ENCODE data around the gene SPAG17.

The SPAG17 gene

DNA sequence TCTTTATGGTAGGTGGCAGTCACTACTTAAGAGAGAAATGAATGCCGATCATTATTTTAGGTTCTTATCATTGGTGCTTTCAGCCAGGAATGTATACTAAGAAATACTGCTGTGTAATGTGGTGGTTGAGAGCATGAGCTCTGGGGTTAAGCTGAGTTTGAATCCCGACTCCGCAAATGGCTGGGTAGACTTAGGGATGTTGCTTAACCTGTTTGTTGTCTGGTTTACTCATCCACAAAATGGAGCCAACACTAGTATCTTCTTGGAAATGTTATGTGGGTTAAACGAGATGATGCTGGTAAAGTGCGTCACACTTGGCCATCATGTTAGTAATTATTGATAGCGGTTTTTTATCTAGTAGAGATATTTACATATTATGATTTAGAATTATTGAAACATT is 171.7 kb downstream of the SPAG17 start:
- Histone ChIP-seq H3K27me3 (ENCODE audit: insufficient read depth, low read length, poor library complexity) (peaks cover 9% of the 10 kb centered on the region), H4K20me1 (ENCODE audit: insufficient read depth, low read length) (no peaks in the 10 kb centered on the region), H3K4me3 (ENCODE audit: low read depth in 1 of 2, low read length in 2 of 2) (no peak overlapping the region), H3K79me2 (ENCODE audit: insufficient read depth, low read length) (no peaks in the 10 kb centered on the region), H3K36me3 (ENCODE audit: insufficient read depth, low read length) (no peaks in the 10 kb centered on the region), H3K9ac (ENCODE audit: low read depth, low read length) (no peak overlapping the region), H3K27ac (ENCODE audit: low read length) (no peak overlapping the region), H3K4me2 (ENCODE audit: insufficient read depth, low read length) (no peak overlapping the region), H3K4me1 (ENCODE audit: insufficient read depth, low read length) (no peaks in the 10 kb centered on the region), H3K9me3 (ENCODE audit: insufficient read depth, low read length, severe bottlenecking) (no peaks in the 10 kb centered on the region), H2AFZ (ENCODE audit: low read depth, low read length) (no peak overlapping the region)
- ATAC-seq (ENCODE audit: insufficient read depth, low read depth) (no peak), DNase-seq (no peak)
- no peak for TF ChIP-seq EZH2 (IDR thresholded peaks at IDR 0.05; ENCODE audit: borderline replicate concordance, low read depth, low read length, severe bottlenecking)
- TF ChIP-seq, protein P1, sequence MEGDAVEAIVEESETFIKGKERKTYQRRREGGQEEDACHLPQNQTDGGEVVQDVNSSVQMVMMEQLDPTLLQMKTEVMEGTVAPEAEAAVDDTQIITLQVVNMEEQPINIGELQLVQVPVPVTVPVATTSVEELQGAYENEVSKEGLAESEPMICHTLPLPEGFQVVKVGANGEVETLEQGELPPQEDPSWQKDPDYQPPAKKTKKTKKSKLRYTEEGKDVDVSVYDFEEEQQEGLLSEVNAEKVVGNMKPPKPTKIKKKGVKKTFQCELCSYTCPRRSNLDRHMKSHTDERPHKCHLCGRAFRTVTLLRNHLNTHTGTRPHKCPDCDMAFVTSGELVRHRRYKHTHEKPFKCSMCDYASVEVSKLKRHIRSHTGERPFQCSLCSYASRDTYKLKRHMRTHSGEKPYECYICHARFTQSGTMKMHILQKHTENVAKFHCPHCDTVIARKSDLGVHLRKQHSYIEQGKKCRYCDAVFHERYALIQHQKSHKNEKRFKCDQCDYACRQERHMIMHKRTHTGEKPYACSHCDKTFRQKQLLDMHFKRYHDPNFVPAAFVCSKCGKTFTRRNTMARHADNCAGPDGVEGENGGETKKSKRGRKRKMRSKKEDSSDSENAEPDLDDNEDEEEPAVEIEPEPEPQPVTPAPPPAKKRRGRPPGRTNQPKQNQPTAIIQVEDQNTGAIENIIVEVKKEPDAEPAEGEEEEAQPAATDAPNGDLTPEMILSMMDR (IDR thresholded peaks at IDR 0.05; ENCODE audit: borderline replicate concordance, extremely low read depth, low read length, poor library complexity, severe bottlenecking): no peak

DNA sequence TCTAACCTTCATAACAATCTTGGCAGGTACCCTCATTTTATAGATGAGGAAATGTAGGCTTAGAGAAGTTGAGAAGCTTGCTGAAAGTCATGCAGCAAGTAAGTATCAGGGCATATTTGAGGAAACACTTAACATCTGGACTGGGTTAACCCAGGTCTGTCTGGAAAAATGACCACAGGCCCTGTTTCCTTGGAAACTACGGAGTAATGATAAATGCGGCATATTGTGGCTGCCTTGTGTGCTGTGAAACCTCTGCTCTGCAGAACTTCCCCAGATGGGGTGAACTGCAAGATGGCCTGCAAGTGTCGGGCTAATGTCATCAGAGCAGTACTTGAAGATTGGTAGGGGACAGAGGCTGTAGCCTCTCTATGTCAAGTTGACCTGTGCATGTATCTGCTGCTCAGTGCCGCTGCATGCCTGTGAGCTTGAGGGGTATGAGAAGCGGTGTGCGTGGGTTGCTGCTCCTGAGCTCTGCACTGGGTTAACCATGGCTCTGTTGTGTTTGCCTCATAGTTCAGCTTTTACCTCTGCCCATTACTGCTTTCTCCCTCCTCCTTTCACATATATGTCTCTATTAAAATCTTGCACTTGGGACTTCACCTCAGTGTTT is 172.4 kb downstream of the SPAG17 start:
- Histone ChIP-seq H3K4me2 (ENCODE audit: insufficient read depth, low read length) (no peak overlapping the region), H4K20me1 (ENCODE audit: insufficient read depth, low read length) (no peaks in the 10 kb centered on the region), H3K9ac (ENCODE audit: low read depth, low read length) (no peak overlapping the region), H3K27ac (ENCODE audit: low read length) (no peak overlapping the region), H3K4me1 (ENCODE audit: insufficient read depth, low read length) (no peaks in the 10 kb centered on the region), H3K27me3 (ENCODE audit: insufficient read depth, low read length, poor library complexity) (peaks cover 8% of the 10 kb centered on the region), H3K4me3 (ENCODE audit: low read depth in 1 of 2, low read length in 2 of 2) (no peak overlapping the region), H3K79me2 (ENCODE audit: insufficient read depth, low read length) (no peaks in the 10 kb centered on the region), H3K9me3 (ENCODE audit: insufficient read depth, low read length, severe bottlenecking) (no peaks in the 10 kb centered on the region), H3K36me3 (ENCODE audit: insufficient read depth, low read length) (no peaks in the 10 kb centered on the region), H2AFZ (ENCODE audit: low read depth, low read length) (no peak overlapping the region)
- DNase-seq: no peak
- no peak for ATAC-seq (ENCODE audit: insufficient read depth, low read depth)
- TF ChIP-seq EZH2 (IDR thresholded peaks at IDR 0.05; ENCODE audit: borderline replicate concordance, low read depth, low read length, severe bottlenecking): no peak
- TF ChIP-seq, protein P1 (IDR thresholded peaks at IDR 0.05; ENCODE audit: borderline replicate concordance, extremely low read depth, low read length, poor library complexity, severe bottlenecking): no peak

DNA sequence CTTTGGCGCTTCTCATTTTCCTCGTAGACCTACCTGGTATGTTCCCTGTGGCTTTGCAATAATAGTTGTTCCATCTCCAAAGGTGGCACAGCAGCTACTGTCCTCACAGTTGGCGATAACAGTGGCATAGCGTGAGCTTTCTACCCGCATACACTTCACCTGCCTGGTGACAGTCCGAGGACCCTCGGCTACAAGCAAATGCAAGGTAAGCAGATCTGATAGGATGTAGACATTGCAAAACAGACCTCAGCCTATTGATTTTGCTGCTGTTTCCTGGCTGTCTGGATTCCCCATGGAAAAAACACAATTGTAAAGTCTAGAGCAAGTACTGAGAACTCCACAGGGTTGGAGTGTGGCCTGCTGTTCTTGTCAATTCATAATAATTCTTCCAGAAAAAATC is 177.0 kb downstream of the SPAG17 start:
- H3K4me2 ChIP-seq (ENCODE audit: insufficient read depth, low read length): no peak overlapping the region
- H3K9me3 ChIP-seq (ENCODE audit: insufficient read depth, low read length, severe bottlenecking): no peaks in the 10 kb centered on the region
- no peaks in the 10 kb centered on the region for H3K36me3 ChIP-seq (ENCODE audit: insufficient read depth, low read length)
- no peak overlapping the region for H3K9ac ChIP-seq (ENCODE audit: low read depth, low read length)
- no peaks in the 10 kb centered on the region for H3K4me1 ChIP-seq (ENCODE audit: insufficient read depth, low read length)
- TF ChIP-seq EZH2 (IDR thresholded peaks at IDR 0.05; ENCODE audit: borderline replicate concordance, low read depth, low read length, severe bottlenecking): no peak
- TF ChIP-seq, protein P1 (IDR thresholded peaks at IDR 0.05; ENCODE audit: borderline replicate concordance, extremely low read depth, low read length, poor library complexity, severe bottlenecking): no peak
- no peak overlapping the region for H3K4me3 ChIP-seq (ENCODE audit: low read depth in 1 of 2, low read length in 2 of 2)
- peaks cover 9% of the 10 kb centered on the region for H3K27me3 ChIP-seq (ENCODE audit: insufficient read depth, low read length, poor library complexity)
- no peak overlapping the region for H3K27ac ChIP-seq (ENCODE audit: low read length)
- DNase-seq (no peak), ATAC-seq (ENCODE audit: insufficient read depth, low read depth) (no peak)
- no peaks in the 10 kb centered on the region for H4K20me1 ChIP-seq (ENCODE audit: insufficient read depth, low read length)
- H2AFZ ChIP-seq (ENCODE audit: low read depth, low read length): no peak overlapping the region
- no peaks in the 10 kb centered on the region for H3K79me2 ChIP-seq (ENCODE audit: insufficient read depth, low read length)
